Endothelial cell of umbilical vein (primary cell): ENCODE measurements around the gene CROCC2. TPM values are rescaled to one million over a fixed set of nuclear protein-coding genes. Genes with fewer than 3 reads are reported as not detected.

ENCODE experiments used
- BruUV-seq: library from RNA; stranded (reverse); fragments of 400-500 nt; replicated peaks from 2 replicates; lab custom pipeline; 2021; lab: Mats Ljungman, UMichigan
- CTCF ChIA-PET: fragments of 300-600, 350-600 bp; sonication (Branson Sonifier 250); formaldehyde crosslinking; loops from one replicate; lab custom pipeline; 2021; ENCODE audit warnings: antibody characterized with exemption, inconsistent platforms; lab: Charles Lee
- POLR2A ChIA-PET: fragments of 300-600, 350-600 bp; sonication (Branson Sonifier 250); formaldehyde crosslinking; loops from one replicate; lab custom pipeline; 2021; ENCODE audit warnings: antibody characterized with exemption, inconsistent platforms; lab: Charles Lee
- DNase-seq: peaks from one replicate; pipeline ENCODE4 v3.0.0-alpha.2; 2011; ENCODE audit warnings: low read depth, low spot score
- FAIRE-seq: peaks from 2 replicates; lab custom pipeline; 2011; peaks lifted over from hg19 to GRCh38; lab: Jason Lieb, UNC
- H2AFZ ChIP-seq: 2 replicates; pipeline ENCODE4 v1.6.0; 2012; ENCODE audit warnings: low read depth, low read length, control low read depth, inconsistent platforms
- H3K27ac ChIP-seq: 2 replicates; pipeline ENCODE4 v1.5.1; 2011; ENCODE audit warnings: low read depth, mild to moderate bottlenecking, control low read depth, low read length, moderate library complexity; ENCODE audit not compliant: insufficient read depth
- H3K27me3 ChIP-seq, 2 experiments: 2 replicates each; pipeline versions ENCODE4 v1.6.0 to v1.6.1; 2011; ENCODE audit warnings: low read length in 2 of 2, mixed read lengths in 1 of 2; ENCODE audit not compliant: control insufficient read depth in 2 of 2, insufficient read depth in 2 of 2
- H3K36me3 ChIP-seq, 2 experiments: 2 replicates in 1 of 2; 3 replicates in 1 of 2; pipeline ENCODE4 v1.5.1; 2011; ENCODE audit warnings: low read length in 2 of 2, mild to moderate bottlenecking in 1 of 2, moderate library complexity in 1 of 2; ENCODE audit not compliant: control insufficient read depth in 2 of 2, insufficient read depth in 2 of 2; ENCODE audit errors: extremely low read depth in 1 of 2
- H3K4me1 ChIP-seq: 3 replicates; pipeline ENCODE4 v1.5.1; 2011; ENCODE audit warnings: mild to moderate bottlenecking, low read length; ENCODE audit not compliant: control insufficient read depth, insufficient read depth; ENCODE audit errors: extremely low read depth
- H3K4me2 ChIP-seq: 2 replicates; pipeline ENCODE4 v1.6.1; 2011; ENCODE audit warnings: low read length, control low read depth, mixed read lengths; ENCODE audit not compliant: insufficient read depth
- H3K4me3 ChIP-seq, 3 experiments: fragments of 200-600 bp in 1 of 3; sonication (generic), shearing (Covaris generic) in 1 of 3; replicated peaks in 1 of 3; 2 replicates each; pipeline ENCODE4 v1.5.1; 2011 to 2016; ENCODE audit warnings: control low read depth in 3 of 3, low read length in 3 of 3, mild to moderate bottlenecking in 2 of 3, inconsistent platforms in 1 of 3, low read depth in 1 of 3, moderate library complexity in 1 of 3; ENCODE audit not compliant: insufficient read depth in 1 of 3
- H3K79me2 ChIP-seq: 2 replicates; pipeline ENCODE4 v1.6.0; 2012; ENCODE audit warnings: low read length, inconsistent platforms; ENCODE audit not compliant: control insufficient read depth, insufficient read depth
- H3K9ac ChIP-seq: replicated peaks from 2 replicates; pipeline ENCODE3; 2011; ENCODE audit warnings: low read length, control low read depth; ENCODE audit not compliant: insufficient read depth; ENCODE audit errors: extremely low read depth
- H3K9me1 ChIP-seq: replicated peaks from 3 replicates; pipeline ENCODE4 v1.6.0; 2011; ENCODE audit warnings: mild to moderate bottlenecking, low read length; ENCODE audit not compliant: control insufficient read depth, insufficient read depth; ENCODE audit errors: extremely low read depth
- H3K9me3 ChIP-seq: replicated peaks from 2 replicates; pipeline ENCODE4 v1.5.1; 2012; ENCODE audit warnings: low read length, inconsistent platforms; ENCODE audit not compliant: control insufficient read depth, insufficient read depth
- H4K20me1 ChIP-seq: replicated peaks from 2 replicates; pipeline ENCODE3; 2011; ENCODE audit warnings: mild to moderate bottlenecking, low read length; ENCODE audit not compliant: control insufficient read depth, insufficient read depth; ENCODE audit errors: extremely low read depth
- EZH2 ChIP-seq: IDR thresholded peaks from 2 replicates; pipeline ENCODE4 v1.6.1; 2012; ENCODE audit warnings: borderline replicate concordance, low read depth, mild to moderate bottlenecking, moderate library complexity, low read length, inconsistent platforms; ENCODE audit not compliant: severe bottlenecking
- FOS ChIP-seq: IDR thresholded peaks from 2 replicates; pipeline ENCODE4 v1.6.1; 2011; ENCODE audit warnings: mild to moderate bottlenecking, low read length, moderate library complexity, borderline replicate concordance; ENCODE audit not compliant: insufficient read depth
- GATA2 ChIP-seq: IDR thresholded peaks from 2 replicates; pipeline ENCODE4 v1.7.0; 2011; ENCODE audit warnings: low read depth, mild to moderate bottlenecking, moderate library complexity, mixed read lengths, low read length; ENCODE audit not compliant: insufficient read length, insufficient read depth
- JUN ChIP-seq: IDR thresholded peaks from 2 replicates; pipeline ENCODE4 v1.6.1; 2011; ENCODE audit warnings: borderline replicate concordance, low read depth; ENCODE audit not compliant: insufficient read length, insufficient read depth
- MYC ChIP-seq: IDR thresholded peaks from one replicate; pipeline ENCODE4 v1.6.1; 2011; ENCODE audit warnings: mild to moderate bottlenecking, low read depth, low read length
- POLR2A ChIP-seq: IDR thresholded peaks from 2 replicates; pipeline ENCODE4 v1.6.1; 2012; ENCODE audit warnings: low read depth, mild to moderate bottlenecking, control low read depth, low read length
- POLR2AphosphoS5 ChIP-seq: IDR thresholded peaks from 2 replicates; pipeline ENCODE4 v1.6.1; 2012; ENCODE audit warnings: low read depth, mild to moderate bottlenecking, control low read depth, low read length, moderate library complexity; ENCODE audit not compliant: insufficient read depth
- dilution Hi-C: fragments of 300-500 bp; cut with MboI; formaldehyde crosslinking; loops from one replicate; pipeline ENCODE4 v1.15.0; 2019; ENCODE audit warnings: low sequenced_read_pairs; ENCODE audit not compliant: extremely low pct_ligation_motif_present
- intact Hi-C: fragments of 100-400 bp; cut with micrococcal nuclease; formaldehyde crosslinking; loops from one replicate; pipeline ENCODE4 v1.10.0; 2022
- polyA plus RNA-seq, 4 experiments: library from polyadenylated mRNA; depleted of rRNA in 3 of 4; stranded (reverse) in 3 of 4; unstranded in 1 of 4; fragments of >200 nt; gene quantifications; 2 replicates each; pipeline versions ENCODE4 v1.2.1 to v1.2.3, GENCODE V29; 2011 to 2012; ENCODE audit warnings: missing spikeins in 1 of 4
- total RNA-seq: library from RNA; stranded (reverse); gene quantifications from 2 replicates; pipeline ENCODE4 v1.2.3, GENCODE V29; 2021
- TF ChIP-seq, protein P1 (sequence below), 2 donors: IDR thresholded peaks; 1 replicate in 1 of 2; 2 replicates in 1 of 2; pipeline ENCODE4 v1.5.1; 2011; ENCODE audit warnings: low read length in 2 of 2, mild to moderate bottlenecking in 2 of 2, moderate library complexity in 2 of 2, control low read depth in 1 of 2, inconsistent platforms in 1 of 2, low read depth in 1 of 2; ENCODE audit not compliant: insufficient read depth in 1 of 2; ENCODE audit errors: extremely low read depth in 1 of 2
- TF ChIP-seq, protein P2 (sequence below): IDR thresholded peaks from 2 replicates; pipeline ENCODE4 v1.6.1; 2011; ENCODE audit not compliant: insufficient read depth, insufficient read length

The CROCC2 gene
- total and polyA plus RNA-seq, 2 donors (not counting 3 experiments of a cell fraction or from before 2014, with no cell fraction given), result not detected

DNA sequence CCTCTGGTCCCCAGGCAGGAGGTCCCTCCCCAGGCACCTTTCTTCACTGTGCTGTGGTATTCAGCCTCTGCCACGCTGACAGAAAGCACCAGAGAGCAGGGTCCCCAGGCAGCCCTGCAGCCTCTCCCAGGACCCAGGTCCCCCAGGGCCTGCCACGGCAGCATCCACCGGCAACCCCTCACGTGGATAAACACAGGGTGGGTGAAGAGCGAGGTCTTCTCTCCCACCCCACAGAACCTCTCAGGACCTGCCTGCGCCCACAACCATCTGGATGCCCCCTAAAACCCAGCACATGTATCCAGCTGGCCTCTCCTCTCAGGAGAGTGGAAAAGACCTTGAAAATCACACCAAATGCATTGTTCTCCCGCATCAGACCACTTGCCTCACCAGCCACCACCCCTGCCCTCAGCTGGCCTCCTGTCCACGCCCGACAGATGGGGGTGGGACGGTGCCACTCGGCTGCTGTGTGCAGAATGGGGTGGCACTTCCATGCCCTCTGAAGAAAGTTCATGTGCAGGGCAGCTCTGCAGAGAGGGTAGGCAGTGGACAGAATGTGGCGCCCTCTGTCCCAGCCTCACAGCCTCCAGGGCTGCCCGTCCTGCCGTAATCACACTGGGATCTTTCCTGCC, 4.0 kb upstream of the CROCC2 start:
- Histone ChIP-seq H3K27ac (no peak overlapping the region), H3K9ac (no peak overlapping the region), H3K9me3 (no peaks in the 10 kb centered on the region), H3K4me2 (no peak overlapping the region), H3K4me1 (peaks cover 11% of the 10 kb centered on the region), H3K79me2 (no peaks in the 10 kb centered on the region), H2AFZ (no peak overlapping the region), H3K9me1 (no peaks in the 10 kb centered on the region), H3K27me3 (no peaks in the 10 kb centered on the region), H3K4me3 (no peak overlapping the region), H3K36me3 (no peaks in the 10 kb centered on the region), H4K20me1 (no peaks in the 10 kb centered on the region)
- ChIA-PET CTCF (interaction anchor here (1.5 to 3.6 kb wide), 2 partner anchors 11 to 62 kb away, joined by 4 to 18 read pairs; no protein-coding TSS in a partner anchor), POLR2A (no interaction called here)
- intact Hi-C loops, result no loop called here
- TF ChIP-seq, protein P1, sequence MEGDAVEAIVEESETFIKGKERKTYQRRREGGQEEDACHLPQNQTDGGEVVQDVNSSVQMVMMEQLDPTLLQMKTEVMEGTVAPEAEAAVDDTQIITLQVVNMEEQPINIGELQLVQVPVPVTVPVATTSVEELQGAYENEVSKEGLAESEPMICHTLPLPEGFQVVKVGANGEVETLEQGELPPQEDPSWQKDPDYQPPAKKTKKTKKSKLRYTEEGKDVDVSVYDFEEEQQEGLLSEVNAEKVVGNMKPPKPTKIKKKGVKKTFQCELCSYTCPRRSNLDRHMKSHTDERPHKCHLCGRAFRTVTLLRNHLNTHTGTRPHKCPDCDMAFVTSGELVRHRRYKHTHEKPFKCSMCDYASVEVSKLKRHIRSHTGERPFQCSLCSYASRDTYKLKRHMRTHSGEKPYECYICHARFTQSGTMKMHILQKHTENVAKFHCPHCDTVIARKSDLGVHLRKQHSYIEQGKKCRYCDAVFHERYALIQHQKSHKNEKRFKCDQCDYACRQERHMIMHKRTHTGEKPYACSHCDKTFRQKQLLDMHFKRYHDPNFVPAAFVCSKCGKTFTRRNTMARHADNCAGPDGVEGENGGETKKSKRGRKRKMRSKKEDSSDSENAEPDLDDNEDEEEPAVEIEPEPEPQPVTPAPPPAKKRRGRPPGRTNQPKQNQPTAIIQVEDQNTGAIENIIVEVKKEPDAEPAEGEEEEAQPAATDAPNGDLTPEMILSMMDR (IDR thresholded peaks at IDR 0.05; ENCODE audit: extremely low read depth in 1 of 2, insufficient read depth in 1 of 2, low read depth in 1 of 2, low read length in 2 of 2), result no peak
- TF ChIP-seq FOS, result no peak
- TF ChIP-seq POLR2A, result no peak
- TF ChIP-seq JUN, result no peak
- TF ChIP-seq POLR2AphosphoS5, result no peak
- no peak for TF ChIP-seq GATA2
- TF ChIP-seq MYC, result no peak
- TF ChIP-seq, protein P2, sequence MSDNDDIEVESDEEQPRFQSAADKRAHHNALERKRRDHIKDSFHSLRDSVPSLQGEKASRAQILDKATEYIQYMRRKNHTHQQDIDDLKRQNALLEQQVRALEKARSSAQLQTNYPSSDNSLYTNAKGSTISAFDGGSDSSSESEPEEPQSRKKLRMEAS, result no peak
- no peak for TF ChIP-seq EZH2
- no TSS peak for BruUV-seq
- FAIRE-seq (no peak), DNase-seq (no peak)
- dilution Hi-C loops, result no loop called here
